GM12865 (cell line): ENCODE measurements around the gene INSYN2B.

ENCODE experiments used
- DNase-seq: peaks from one replicate; pipeline ENCODE4 v3.0.0; 2010; ENCODE audit warnings: low read depth
- H3K4me3 ChIP-seq: 2 replicates; pipeline ENCODE4 v1.5.1; 2011; ENCODE audit warnings: mild to moderate bottlenecking, low read depth, low read length, control low read depth
- CTCF ChIP-seq: IDR thresholded peaks from 2 replicates; pipeline ENCODE4 v1.5.1; 2011; ENCODE audit warnings: low read length, control low read depth, low read depth, inconsistent platforms; ENCODE audit not compliant: insufficient read depth; ENCODE audit errors: missing control alignments

The INSYN2B gene

GRCh38 chr5:169980418-169981053 lies at the start of gene INSYN2B:
INSYN2B (minus strand) TSS chr5:169980495; CDS start chr5:169883898, 96,597 bp downstream.
- TF ChIP-seq CTCF = peak; percentile 34
- H3K4me3 ChIP-seq = no peak within 1 kb of the TSS
- peak; percentile 47 for DNase-seq

GRCh38 chr5:170028124-170028523 lies 47.8 kb upstream of the INSYN2B start:
- H3K4me3 ChIP-seq = no peak overlapping the region
- TF ChIP-seq CTCF = no peak
- DNase-seq = no peak

GRCh38 chr5:170025853-170026252 lies 45.6 kb upstream of the INSYN2B start:
- no peak for DNase-seq
- TF ChIP-seq CTCF = no peak
- no peak overlapping the region for H3K4me3 ChIP-seq

GRCh38 chr5:170021506-170021905 lies 41.2 kb upstream of the INSYN2B start:
- no peak for DNase-seq
- no peak for TF ChIP-seq CTCF

GRCh38 chr5:170020423-170020822 lies 40.1 kb upstream of the INSYN2B start:
- H3K4me3 ChIP-seq = no peak overlapping the region
- TF ChIP-seq CTCF = no peak
- DNase-seq = no peak

More at GRCh38 chr5:170021506-170021905, 41.2 kb upstream of the INSYN2B start:
- no peak overlapping the region for H3K4me3 ChIP-seq

- no peak for DNase-seq
- TF ChIP-seq CTCF = no peak
Observed at GRCh38 chr5:170012622-170013021, 32.3 kb upstream of the INSYN2B start.

GRCh38 chr5:170011751-170012150 lies 31.5 kb upstream of the INSYN2B start:
- no peak for DNase-seq
- no peak overlapping the region for H3K4me3 ChIP-seq
- TF ChIP-seq CTCF = no peak

More at GRCh38 chr5:170012622-170013021, 32.3 kb upstream of the INSYN2B start:
- no peak overlapping the region for H3K4me3 ChIP-seq
